HPDE6-E6E7 (cell line): ENCODE data around the gene CES3.
A peak's percentile ranks its signal among the peaks of the same experiment; 100 is the strongest.
"Not testable (repeated sequence)": the region's sequence is repeated elsewhere in the genome, so short reads cannot be mapped to it uniquely, and the experiment has no call there.

Experiments
- DNase-seq: peaks from one replicate; pipeline ENCODE4 v3.0.0; 2011; ENCODE audit warnings: missing footprints; ENCODE audit errors: extremely low spot score

CES3 gene

DNA sequence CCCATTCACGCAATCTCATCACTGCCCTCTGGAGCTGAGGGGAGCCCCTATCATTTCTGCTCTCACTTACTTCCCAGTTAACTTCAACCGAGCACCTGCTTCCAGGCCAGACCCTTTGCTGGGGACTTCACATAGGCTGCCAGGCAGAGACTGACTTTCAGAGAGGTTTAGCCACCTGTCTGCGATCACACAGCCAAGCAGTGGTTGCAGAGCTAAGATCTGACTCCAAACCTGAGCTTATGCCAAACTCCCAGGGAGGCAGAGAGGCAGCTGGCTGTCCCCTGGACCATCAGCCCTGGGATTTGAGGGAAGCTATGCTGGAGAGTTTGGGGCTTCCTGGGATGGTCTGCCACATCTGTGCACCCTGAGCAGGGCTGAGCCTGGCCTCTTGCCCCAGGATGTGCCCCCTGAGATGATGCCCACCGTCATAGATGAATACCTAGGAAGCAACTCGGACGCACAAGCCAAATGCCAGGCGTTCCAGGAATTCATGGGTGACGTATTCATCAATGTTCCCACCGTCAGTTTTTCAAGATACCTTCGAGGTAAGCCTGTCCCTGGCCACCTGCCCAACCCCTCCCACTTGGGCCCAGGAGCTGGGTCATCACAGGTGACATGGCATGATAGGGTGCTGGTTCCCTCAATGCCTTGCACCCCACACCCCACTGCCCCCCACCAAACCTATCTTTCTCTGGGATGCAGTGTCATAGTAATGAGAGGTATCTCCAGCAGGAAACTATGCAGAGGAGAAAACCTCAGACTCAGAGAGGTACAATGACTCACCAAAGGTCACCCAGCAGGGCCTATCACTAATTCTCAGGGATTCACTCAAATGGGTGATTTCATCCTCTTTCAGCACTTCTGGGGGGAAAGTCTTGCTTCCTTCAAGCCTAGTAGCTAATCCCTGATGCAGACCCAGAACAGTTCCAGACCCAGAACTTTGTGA is 10.0 kb downstream of the CES3 start:
- peak; percentile 63 for DNase-seq

DNA sequence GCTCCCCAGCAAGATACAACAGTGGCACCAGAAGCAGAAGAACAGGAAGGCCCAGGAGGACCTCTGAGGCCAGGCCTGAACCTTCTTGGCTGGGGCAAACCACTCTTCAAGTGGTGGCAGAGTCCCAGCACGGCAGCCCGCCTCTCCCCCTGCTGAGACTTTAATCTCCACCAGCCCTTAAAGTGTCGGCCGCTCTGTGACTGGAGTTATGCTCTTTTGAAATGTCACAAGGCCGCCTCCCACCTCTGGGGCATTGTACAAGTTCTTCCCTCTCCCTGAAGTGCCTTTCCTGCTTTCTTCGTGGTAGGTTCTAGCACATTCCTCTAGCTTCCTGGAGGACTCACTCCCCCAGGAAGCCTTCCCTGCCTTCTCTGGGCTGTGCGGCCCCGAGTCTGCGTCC is 11.9 kb downstream of the CES3 start:
- no peak for DNase-seq

GRCh38 chr16:66973716-66974115 is 12.7 kb downstream of the CES3 start:
- DNase-seq = no peak

DNA sequence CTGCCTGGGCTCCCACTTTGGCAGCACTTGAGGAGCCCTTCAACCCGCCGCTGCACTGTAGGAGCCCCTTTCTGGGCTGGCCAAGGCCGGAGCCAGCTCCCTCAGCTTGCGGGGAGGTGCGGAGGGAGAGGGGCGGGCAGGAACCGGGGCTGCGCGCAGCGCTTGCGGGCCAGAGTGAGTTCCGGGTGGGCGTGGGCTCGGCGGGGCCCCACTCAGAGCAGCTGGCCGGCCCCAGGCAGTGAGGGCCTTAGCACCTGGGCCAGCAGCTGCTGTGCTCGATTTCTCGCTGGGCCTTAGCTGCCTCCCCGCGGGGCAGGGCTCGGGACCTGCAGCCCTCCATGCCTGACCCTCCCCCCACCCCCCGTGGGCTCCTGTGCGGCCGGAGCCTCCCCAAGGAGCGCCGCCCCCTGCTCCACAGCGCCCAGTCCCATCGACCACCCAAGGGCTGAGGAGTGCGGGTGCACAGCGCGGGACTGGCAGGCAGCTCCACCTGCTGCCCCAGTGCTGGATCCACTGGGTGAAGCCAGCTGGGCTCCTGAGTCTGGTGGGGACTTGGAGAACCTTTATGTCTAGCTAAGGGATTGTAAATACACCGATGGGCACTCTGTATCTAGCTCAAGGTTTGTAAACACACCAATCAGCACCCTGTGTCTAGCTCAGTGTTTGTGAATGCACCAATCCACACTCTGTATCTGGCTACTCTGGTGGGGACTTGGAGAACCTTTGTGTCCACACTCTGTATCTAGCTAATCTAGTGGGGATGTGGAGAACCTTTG is 13.3 kb downstream of the CES3 start:
- DNase-seq = not testable (repeated sequence)

- not testable (repeated sequence) for DNase-seq
These were observed 13.8 kb downstream of the CES3 start for GRCh38 chr16:66974932-66975246.

DNA sequence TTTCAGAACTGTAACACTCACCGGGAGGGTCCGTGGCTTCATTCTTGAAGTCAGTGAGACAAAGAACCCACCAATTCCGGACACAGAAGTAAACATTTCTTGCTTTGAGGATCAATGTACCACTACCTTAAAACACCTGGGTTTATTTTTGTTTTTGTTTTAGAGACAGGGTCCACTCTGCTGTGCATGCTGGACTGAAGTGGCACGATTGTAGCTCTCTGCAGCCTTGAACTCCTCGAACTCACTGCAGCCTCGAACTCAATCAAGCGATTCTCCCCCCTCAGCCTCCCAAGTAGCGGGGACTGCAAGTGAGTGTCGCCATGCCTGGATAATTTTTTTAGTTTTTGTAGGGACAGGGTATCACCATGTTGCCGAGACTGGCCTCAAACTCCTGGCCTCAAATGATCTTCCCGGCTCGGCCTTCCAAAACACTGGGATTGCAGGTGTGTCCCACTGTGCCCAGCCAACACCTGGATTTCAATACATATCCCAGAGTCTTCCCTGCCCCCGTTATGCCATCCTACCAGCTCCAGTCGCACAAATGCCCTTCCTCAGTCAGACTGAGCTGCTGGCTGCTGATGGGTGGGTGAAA is 14.3 kb downstream of the CES3 start:
- DNase-seq = no peak

- DNase-seq = no peak
These were observed 15.7 kb downstream of the CES3 start for GRCh38 chr16:66976746-66977145.

DNA sequence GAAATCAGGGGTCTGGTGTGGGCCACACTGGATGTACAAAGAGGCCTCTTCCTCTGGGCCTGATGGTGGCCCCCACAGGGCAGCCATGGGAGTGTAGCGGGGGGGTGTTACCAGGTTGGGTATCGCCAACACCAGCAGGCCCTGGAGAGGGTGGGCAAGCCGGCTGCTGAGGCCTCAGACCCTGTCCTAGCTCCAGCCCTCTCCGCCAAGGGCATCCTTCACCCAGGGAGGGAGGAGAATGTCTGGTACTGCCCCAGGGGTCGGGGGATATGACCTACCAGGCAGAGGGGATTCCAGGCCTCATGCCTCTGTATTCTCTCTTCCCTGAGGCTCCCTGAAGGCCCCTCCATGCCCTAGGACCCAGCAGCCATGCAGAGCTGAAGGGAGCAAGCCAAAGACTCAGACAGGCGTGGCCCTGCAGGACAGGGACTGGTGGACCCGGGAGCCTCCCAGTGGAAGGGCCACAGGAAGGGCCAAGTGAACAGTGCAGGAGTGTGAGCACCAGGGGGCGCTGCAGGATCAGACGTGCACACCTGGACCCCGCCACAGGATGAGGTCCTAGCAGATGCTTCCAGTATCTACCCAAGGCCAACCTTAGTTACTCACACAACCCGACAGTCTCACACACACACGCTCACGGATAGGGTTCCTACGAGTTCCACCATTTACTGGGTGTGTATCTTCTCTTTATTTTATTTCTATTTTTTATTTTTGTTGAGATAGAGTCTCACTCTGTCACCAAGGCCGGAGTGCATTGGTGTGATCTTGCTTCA is 16.5 kb downstream of the CES3 start:
- DNase-seq = peak; percentile 92

DNA sequence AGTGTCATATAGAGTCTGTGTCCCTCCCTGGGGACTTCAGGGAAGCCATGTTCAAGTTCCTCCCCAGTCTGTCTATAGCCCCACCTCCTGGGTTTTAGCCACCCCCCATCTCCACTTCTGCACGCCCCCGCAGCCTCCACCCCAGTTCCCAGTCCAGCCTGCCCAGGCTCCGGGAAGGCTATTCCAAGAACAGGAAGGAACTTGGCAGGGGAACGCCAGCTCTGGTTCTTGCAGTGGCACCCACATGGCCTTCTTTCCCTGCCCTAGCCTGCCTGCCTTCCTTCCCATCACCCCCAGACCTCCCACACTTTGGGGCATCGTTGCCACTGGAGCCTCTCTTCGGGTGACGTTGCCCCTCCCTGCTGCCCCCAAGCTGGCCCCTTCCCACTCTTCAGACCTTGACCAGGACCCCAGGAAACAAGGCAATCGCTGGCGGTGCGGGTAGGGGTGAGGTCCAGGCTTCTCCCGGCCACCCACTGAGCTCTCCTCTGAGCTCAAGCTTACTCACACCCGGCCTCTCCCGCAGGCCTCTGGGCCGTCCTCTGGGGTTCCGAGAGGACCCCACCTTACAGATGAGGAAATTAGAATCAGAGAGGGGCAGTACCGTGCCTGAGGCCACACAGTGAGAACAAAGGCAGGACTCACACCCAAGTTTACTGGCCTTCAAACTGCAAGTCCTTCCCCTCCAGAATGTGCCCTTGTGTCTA is 18.1 kb downstream of the CES3 start:
- no peak for DNase-seq

GRCh38 chr16:66983033-66983432 is 22.0 kb downstream of the CES3 start:
- DNase-seq = no peak

GRCh38 chr16:66984892-66985311 is 23.8 kb downstream of the CES3 start:
- DNase-seq = no peak

GRCh38 chr16:66986559-66986958 is 25.5 kb downstream of the CES3 start:
- DNase-seq = no peak

DNA sequence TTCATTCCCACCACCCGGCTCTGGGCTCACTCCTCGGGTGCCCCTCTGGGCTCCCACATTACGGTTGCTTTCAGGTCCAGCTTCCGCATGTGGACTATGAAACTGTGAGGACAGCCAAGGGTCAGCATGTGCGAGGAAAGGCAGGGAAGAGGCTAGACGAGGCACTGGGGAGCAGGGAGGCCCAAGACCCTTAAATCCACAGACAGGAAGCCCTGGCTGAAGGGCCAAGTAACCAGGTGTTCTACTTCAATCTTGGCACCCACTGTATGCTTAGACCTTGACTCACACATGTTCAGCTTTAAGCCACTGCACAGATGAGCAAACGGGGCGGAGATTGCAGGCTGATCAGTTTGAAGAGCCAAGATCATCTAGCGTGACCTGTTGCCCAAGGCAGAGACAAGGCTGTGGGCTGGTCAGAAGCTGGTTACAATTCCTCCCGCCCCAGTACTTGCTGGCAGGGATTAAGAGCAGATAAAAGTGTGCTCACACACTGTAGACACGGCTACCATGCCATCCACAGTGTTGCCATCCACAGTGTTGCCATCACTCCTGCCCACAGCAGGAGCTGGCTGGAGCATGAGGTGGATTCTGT is 27.2 kb downstream of the CES3 start, which contains the start of gene CES4A:
Gene CES4A (plus strand): TSS at position 393 of the 592 bp plus-strand sequence. CDS start 184 bp downstream, at position 577.
- peak; percentile 60 for DNase-seq

- no peak for DNase-seq
These were observed 30.5 kb downstream of the CES3 start for GRCh38 chr16:66991545-66992077.

GRCh38 chr16:66993558-66993957 is 32.5 kb downstream of the CES3 start:
- DNase-seq = not testable (repeated sequence)

- DNase-seq = no peak
These were observed 35.4 kb downstream of the CES3 start for GRCh38 chr16:66996324-66996982.

DNA sequence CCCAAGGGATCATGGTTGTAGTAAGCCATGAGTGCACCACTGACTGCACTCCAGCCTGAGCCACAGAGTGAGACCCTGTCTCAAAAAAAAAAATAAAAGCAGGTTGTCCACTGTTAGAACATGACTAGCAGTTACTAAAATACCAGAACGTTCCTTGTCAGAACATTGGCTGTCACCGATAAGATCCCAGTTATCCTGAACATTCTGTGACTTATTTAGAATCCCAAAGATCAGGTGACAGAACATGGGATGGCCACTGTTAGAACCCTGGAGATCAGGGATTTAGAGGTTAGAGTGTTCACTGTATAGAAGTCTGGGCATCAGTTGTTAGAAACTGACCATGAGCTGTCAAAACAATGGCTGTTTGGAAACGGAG is 35.9 kb downstream of the CES3 start:
- no peak for DNase-seq

- peak; percentile 52 for DNase-seq
These were observed 39.6 kb downstream of the CES3 start for GRCh38 chr16:67000384-67001351.

- DNase-seq = no peak
These were observed 40.7 kb downstream of the CES3 start for GRCh38 chr16:67001726-67002125.
